HG02884 (cell line): Measurements from ENCODE around the gene RBMS1.
"Not testable (repeated sequence)": the region's sequence is repeated elsewhere in the genome, so short reads cannot be mapped to it uniquely, and the experiment has no call there.

Experiments used
- ATAC-seq: cut with Tn5 transposase; IDR thresholded peaks from one replicate; pipeline ENCODE4 v1.9.1; 2021; ENCODE audit warnings: mild to moderate bottlenecking, moderate library complexity; ENCODE audit not compliant: unreplicated experiment

The RBMS1 gene

DNA sequence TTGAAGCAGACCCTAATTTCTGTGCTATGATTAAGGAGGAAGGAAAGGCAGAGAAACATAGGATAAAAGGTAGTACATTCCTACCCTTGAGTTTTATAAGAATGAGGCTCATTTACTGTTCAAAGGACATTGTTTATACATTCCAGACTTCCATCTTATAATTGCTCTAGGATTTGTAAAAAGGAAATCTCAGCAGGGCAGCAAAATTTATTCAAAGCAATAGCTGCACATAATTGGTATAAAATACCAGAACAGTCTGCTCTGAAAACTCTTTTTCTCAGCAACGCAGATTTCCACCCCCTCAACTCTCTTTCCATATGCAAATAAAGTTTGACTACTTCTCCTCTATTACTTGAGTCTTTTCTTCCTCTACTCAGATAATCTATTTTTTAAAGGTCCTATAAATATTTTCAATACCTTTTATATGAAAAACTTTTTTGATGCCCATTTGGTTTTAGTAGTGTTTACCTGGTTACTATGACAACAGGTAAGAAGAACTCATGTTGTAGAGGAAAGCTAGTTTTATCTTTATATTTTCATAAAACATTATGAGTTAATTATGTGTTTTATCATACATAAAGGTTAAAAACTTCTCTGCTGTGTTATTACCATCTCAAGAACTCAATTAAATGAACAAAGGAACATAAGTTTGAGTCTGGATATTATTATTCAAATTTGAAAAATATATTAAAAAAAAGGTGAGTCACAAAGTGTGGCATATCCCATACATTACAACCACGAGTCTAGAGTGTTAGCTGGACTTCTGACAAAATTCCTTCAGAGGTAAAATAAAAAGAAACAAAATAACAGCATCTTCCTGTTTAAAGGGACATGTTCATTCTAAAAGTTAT lies 19.9 kb downstream of the RBMS1 start:
- no peak for ATAC-seq

DNA sequence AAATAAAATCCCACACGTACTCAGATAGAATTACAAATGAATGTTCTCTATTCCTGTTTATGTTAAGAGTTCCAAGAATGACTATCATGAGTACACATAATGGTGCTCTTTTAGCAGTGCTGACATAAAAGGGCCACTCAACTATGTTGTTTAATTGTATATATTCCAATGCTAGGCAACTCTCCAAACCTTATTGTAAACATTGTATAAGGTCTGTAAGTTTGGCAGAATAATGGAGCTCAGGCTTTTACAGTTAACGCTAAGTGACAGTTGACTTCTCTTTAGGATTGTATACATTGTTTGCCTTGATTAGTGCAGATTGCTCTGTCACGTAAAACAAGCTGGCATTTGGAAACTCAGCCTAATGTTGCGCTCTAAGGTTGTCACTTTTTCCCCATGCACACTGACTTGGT lies 20.8 kb downstream of the RBMS1 start:
- no peak for ATAC-seq

DNA sequence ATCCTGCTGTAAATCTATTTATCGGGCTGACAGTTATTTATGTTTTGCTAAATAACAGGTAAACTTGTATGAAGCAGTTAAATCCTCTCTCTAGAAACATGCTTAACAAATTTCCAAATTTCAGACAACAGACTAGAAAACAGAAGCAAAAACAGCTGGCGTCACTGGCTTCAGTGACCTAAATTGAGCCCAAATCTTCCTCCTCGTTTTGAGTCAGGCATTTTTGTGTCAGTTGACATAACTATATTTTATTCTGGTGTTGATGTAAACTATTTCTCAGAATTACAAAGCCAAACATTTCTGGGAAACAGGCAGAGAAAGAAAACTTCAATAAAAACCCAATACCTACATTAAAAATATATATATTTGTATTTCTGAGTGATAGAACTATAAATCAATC lies 21.7 kb downstream of the RBMS1 start:
- no peak for ATAC-seq

DNA sequence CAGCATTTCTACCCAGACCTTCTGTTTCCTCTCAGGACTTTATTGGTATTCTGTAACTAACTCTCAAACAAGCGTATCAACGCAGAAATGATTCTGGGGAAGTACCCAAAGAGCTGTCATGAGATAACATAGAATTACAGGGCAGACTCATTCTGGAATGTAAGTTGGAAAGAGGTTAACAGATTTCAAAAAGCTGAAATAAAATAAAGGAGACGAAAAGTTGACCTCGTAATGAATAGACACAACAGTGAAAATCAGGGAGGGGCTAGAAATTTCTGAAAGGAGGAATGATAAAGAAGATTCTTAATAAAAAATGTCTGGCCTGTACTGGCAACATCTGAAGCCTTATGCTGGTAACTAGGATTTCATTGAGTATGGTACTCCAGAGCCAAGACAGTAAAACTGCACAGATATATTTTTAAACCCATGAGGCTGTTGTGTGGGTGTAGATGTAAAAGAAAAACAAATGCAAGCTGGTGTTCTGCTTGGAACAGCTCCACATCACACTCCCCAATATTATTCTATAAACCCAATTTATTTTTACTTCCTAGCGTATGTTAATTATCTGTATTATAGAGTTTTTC lies 23.9 kb downstream of the RBMS1 start:
- ATAC-seq: no peak

DNA sequence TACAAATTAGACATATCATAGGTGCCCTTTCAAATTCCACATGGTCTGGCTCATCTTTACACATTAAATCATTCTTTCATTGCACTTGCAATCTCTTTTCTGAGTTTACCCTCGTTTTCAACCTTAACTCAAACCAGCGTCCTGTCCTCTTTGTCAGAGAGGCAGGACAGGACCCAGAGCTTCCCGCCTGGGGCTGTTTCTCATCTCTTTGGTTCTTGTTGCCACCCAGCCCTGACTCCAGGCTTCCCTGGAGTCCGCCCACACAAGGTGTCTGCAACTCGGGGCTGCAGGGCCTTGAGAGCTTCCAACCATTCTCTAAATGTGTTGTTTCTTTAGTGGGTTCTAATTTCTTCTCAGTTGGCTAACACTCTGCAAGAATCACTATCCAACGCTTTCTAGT lies 24.4 kb downstream of the RBMS1 start:
- no peak for ATAC-seq

DNA sequence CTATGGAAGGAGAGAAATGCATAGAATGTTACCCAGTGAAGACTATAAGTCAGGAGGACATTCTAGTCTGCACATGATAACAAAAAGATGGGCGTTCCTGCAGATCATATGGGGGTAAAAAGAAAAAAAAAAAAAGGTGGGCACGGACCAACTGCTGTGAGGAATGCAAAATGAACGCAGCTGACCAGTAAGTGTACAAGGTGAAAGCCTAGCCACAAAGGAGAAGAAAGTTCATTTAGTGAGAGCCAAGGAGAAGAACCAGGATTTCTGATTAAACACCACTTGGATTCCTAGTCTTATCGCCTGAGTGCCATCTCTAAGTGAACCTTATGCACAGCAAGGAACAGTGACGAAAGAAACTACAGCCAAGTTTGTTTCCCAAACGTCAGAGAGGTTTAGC lies 26.5 kb downstream of the RBMS1 start:
- ATAC-seq: no peak

DNA sequence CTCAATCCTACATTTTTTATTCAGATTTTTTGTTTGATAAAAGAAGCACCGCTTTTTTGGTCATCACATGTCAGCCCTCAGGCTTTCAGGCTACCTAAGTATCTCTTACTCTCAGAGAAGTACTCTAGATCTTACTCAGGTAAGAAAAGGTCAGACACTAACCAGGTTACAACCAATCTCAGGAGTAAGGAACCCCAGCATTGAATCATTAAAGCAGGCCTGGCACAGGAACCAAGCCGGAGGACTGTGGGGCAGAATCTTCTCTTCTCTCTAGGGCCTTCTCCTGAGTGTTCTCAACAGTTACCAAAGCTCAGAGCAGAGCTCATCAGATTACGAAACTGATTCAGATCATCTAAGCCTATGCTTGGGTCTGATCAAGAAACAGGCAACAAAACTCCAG lies 28.2 kb downstream of the RBMS1 start:
- ATAC-seq: no peak

DNA sequence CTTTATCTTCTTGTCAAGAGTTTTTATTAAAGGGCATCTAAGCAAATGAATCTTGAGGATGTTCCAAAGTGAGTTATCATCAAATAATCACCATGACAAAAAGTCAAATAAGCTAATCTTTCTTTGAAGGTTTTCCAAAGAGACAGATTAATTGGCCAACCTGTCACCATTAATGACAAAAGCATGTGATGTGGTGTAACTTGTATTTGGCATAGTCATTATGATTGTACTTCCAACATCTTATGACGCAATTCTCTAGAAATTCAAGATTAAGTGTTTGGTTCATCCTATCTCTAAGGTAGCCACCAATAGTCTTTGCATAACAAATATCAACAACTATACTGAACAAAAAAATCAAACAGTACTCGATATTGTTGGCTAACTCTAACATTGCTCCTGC lies 28.6 kb downstream of the RBMS1 start:
- ATAC-seq: no peak

DNA sequence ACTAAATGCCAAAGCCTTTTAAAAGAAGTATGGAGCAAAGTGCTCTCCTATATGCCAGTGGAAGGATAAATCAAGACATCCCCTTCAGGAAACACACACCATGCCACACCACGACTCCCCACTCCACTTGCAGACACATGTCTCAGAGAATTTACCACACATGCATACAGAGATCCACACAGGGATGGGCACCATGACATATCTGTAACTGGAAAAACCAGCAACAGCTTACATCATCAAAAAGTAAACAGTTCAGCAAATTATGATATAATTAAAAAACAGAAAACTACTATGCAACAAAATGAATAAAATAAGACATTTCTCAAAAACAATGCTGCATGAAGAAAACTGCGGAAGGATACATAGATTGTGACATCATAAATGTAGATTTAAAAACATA lies 29.6 kb downstream of the RBMS1 start:
- ATAC-seq: no peak

DNA sequence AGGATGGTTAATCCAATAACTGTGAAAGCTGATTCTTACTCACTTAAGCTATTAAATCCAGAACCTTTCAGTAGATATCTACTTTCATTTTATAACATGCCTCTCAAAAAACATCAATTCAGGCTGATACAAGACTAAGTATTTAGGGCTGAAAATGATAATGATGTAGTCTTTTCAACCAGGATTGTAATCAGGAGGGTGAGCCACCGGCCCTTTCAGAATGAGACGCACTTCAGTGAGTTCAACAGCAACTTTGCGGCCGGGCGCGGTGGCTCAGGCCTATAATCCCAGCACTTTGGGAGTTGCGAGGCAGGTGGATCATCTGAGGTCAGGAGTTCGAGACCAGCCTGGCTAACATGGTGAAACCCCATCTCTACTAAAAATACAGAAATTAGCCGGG lies 30.4 kb downstream of the RBMS1 start:
- ATAC-seq: no peak

DNA sequence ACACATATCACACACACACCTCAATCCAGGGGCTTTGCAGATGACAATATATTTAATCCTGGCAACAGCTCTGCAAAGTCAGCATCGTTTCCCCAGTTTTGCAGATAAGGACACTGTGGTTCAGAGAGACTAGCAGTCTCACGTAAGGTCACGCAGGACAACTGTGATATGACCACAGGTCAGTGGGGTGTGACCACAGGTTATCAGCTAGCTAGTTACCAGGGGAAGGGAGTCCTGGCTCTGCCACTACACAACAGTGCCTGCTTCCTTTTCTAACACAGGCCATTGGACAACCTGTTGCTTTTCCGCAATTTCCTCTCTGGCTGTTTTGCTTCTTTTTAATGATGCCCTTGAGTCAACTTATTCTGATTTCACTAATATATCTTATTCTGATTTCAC lies 33.3 kb downstream of the RBMS1 start:
- ATAC-seq: no peak

DNA sequence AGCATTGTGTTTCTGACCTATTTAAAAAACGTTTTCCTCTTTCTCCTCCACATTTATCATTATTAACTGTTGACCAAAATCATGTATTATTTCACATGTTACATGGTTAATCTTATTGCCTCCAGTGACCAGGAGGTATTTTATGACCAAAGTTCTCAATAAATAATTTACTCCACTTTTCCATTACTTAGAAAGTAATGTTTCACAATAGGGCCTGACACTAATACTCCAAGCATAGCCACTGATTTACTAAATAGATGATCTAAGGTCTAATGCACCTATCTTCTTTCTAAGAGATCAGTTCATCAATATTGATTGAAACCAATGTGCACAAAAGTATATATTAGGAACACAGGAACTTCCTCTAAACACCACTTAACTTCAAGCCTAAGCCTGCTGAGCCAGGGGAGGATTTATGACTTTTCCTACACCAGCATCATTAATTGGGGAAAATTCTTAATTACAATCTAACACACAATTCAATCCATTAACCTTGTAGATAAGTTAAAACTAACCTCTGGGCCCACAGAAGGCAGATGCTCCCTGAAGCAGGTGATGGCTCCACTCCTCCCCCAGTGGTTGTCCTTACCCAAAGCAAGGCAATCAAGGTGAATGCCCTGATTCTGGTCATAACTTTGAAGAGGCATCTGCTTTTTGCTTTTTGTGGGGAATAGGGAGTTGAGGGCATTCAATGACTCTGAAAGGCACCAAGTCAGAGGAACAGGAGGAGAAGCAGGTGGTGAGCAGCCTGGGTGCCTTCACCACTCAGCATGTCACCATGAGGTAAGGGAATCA lies 33.9 kb downstream of the RBMS1 start:
- ATAC-seq: no peak

DNA sequence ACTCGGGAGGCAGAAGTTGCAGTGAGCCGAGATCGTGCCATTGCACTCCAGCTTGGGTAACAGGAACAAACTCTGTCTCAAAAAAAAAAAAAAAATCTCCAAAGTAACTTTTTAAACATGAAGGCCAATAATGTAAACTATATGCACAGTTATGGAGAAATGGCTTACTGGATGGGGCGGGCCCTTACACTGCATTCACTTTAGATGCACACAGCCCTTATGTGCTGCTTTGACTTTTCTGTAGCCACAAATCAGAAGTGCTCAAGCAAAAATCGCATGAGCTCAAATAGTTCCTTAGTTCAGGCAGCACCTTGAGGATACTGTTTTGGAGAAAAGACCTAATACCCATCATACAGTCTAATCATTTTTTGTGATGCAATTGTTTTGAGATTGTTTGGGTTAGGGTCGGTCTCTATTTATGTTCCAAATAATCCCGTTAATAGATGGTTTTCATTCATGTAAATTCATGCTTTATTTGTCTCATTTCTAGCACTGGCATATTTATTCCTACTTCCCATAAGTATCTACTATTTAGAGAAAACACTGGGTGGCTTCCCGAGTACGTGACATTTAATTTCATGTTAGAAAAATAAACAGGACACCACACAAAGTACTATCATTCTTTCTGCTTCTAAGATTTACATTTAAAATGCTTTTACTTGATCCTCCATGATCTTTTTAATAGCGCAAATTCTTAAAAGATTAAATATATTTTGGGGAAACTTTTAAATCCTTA lies 34.7 kb downstream of the RBMS1 start:
- no peak for ATAC-seq

DNA sequence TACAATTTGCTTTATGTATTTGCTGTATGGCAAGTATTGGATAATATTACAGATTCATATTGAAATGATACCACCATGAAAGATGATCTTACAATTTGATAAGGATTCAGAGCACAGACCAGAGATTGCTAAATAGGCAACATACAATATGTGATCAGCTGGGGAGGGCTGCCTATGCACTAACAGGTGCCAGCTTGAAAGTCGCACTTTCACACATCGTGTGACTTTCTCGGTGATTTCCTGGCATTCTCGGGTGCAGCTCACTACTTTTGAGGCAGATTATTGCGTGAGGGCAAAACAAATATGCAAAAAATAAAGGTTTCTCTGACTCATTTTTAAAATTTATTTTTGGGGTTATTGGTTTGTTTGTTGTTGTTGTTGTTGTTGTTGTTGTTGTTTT lies 36.0 kb downstream of the RBMS1 start:
- ATAC-seq: no peak

DNA sequence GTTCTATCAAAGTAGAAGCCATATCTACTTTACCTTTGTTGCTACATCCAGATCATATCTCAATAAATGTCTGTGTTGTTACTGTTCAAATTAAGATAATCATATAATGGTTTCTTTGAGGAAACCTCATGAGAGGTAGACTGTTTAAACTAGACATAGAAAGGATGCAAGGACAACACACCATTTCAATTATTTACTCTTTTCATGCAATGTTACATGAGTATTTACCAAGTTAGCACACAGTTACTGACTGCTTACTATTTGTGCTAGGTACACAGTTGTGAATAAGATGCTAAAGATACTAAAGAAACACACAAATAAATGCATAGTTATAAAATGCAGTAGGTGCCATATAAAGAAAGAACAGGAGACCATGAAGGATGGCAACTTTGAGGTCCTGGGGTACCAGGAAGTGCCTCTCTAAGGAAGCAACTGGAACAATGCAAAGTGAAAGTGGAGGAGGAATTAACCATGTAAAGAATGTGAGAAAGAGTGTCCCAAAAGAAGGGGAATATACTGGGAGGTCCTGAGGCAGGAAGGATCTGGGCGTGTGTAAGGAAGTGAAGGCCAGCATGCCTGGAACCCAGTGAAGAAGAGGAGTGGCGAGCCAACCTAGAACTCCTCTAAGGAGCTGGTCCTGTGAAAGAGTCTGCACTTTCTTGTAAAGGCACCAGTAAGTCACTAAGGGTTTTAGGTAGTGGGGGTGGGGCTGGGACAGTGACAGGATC lies 39.4 kb downstream of the RBMS1 start:
- ATAC-seq: no peak

DNA sequence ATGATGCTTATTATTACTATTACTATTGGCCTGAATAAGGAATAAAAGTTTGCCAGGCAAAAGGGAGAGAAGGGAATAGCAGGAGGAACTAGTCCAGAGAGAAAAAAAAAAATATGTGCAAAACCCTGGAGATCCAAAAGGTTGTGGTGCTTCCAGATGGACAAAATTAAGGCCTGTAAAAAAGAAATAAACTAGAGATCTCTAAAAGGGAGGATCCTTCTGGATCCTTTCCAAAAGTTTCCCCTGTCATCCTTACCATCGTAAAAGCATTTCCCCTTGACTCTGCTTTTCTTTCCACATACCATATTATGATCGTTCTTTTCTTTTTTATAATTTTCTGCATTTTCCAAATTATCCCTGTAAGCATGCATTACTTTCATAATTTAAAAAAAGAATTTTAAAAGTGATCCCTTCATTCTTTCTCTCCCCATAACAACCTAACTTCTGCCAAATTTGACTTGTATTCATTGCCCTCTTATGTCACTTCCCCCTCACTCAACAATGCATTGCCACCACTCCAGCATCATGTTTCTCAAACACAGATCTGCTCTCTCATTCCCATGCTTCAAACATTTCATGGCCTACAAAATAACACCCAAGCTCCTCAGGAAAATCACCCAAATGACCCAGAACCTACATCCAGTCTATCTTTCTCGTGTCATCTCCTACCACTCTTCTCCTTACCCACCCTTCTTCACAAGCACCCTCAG lies 40.3 kb downstream of the RBMS1 start:
- ATAC-seq: no peak

DNA sequence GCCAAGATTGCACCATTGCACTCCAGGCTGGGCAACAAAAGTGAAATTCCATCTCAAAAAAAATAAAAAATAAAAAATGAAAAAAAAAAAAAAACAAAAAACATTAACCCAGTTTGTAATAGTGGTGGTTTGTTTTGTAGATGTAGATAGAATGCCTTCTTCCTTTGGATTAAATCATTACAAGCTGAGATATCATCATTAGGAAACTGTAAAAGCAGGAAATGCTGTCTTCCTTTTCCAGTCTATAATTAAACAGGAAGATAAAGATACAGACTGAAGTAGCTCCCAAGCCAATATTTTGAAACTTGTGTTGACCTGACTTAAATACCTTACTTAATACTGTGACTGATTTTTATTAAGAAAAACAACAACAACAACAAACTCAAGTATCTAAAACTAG lies 43.1 kb downstream of the RBMS1 start:
- ATAC-seq: no peak

DNA sequence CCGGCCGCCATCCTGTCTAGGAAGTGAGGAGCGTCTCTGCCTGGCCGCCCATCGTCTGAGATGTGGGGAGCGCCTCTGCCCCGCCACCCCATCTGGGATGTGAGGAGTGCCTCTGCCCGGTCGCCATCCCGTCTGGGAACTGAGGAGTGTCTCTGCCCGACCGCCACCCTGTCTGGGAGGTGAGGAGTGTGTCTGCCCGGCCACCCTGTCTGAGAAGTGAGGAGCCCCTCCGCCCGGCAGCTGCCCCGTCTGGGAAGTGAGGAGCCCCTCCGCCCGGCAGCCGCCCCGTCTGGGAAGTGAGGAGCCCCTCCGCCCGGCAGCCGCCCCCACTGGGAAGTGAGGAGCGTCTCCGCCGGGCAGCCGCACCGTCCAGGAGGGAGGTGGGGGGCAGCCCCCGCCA lies 44.8 kb downstream of the RBMS1 start:
- ATAC-seq: not testable (repeated sequence)

DNA sequence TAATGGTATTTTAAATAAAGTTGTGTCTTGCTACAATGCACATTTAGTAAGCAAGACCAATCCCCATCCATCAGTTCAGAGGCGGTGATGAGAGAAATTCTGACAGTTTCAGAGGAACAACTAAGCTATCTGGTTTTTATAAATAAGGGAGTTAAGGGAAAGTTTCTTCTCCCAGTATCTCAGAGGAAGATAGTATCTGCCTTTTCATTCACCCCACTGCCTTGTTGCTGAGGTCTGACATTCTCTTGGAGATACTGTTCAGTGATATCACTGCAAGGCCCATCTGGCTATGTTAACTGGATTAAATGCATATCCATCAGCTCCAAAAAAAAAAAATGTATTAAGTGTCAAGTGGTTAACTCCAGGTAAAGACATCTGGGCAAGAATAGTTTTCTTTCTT lies 47.9 kb downstream of the RBMS1 start:
- ATAC-seq: no peak

DNA sequence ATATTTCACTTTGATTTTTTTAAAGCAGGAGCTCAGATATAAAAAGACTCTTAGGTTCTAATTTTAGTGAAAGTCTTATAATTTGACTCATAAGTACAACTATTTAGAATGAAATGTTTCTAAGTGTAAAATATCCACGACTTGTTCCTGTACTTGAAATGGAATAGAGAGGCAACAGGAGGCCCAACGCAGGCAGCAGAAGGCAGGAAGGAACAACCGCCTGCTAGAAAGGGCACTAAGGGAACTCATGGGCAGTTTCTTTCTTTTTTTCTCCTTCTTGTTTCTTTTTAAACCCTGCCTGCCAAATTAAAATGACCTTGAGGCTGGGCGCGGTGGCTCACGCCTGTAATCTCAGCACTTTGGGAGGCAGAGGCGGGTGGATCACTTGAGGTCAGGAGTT lies 51.0 kb downstream of the RBMS1 start:
- ATAC-seq: no peak
